A549 treated with Hydrocortisone at 1 μM for 4 hours (cell line): ENCODE results near the gene EDDM13. TPM values are rescaled to one million over a fixed set of nuclear protein-coding genes. Genes with fewer than 3 reads are reported as not detected.

Source experiments
- total RNA-seq: library from RNA; stranded (reverse); fragments of 200-300 nt; extraction: Qiagen RNA extraction; gene quantifications from 5 replicates; pipeline ENCODE4 v1.2.3, GENCODE V29; 2022

The EDDM13 gene
- not detected in 5 replicates for total RNA-seq

GRCh38 chr19:56272161-56272798 lies at the start of gene EDDM13:
Gene EDDM13 (plus strand): TSS chr19:56272748. CDS start chr19:56272835, 87 bp downstream.

GRCh38 chr19:56314381-56315076 lies 42.0 kb downstream of the EDDM13 start, which contains the start of gene ZSCAN5A:
Gene ZSCAN5A (minus strand): TSS chr19:56314839. CDS start chr19:56225046, 89,793 bp downstream.

Other genes with a start within 250 kb of the EDDM13 start
- gene ZNF787, start 151.5 kb upstream of the EDDM13 start, total RNA-seq, result 27.1 to 47.9 TPM (median 45.3 TPM) in 5 replicates
- 17.3 to 28.5 TPM (median 26.0 TPM) in 5 replicates for gene ZNF444, start 131.5 kb upstream of the EDDM13 start, total RNA-seq
- gene GALP, start 96.7 kb upstream of the EDDM13 start, total RNA-seq, result not detected in 5 replicates
- 0.06 to 0.13 TPM (median 0.06 TPM) in 3 of 5 replicates, not detected in the others for gene ZSCAN5B, start 75.0 kb upstream of the EDDM13 start, total RNA-seq
- gene ZSCAN5C, start 70.5 kb upstream of the EDDM13 start, total RNA-seq, result not detected in 5 replicates
- gene ZSCAN5A, start 42.1 kb downstream of the EDDM13 start, total RNA-seq, result 6.7 to 8.7 TPM (median 7.5 TPM) in 5 replicates
- 0.95 to 1.6 TPM (median 1.1 TPM) in 5 replicates for gene ZNF582, start 120.8 kb downstream of the EDDM13 start, total RNA-seq
- 2.1 to 2.8 TPM (median 2.2 TPM) in 5 replicates for gene ZNF583, start 131.6 kb downstream of the EDDM13 start, total RNA-seq
- gene ZNF667, start 204.6 kb downstream of the EDDM13 start, total RNA-seq, result not detected in 5 replicates
- 0.02 to 0.13 TPM (median 0.03 TPM) in 5 replicates for gene ZNF471, start 235.1 kb downstream of the EDDM13 start, total RNA-seq